GM21529 (cell line): Measurements from ENCODE around the gene PIEZO2.

Experiments used
- ATAC-seq: cut with Tn5 transposase; IDR thresholded peaks from one replicate; pipeline ENCODE4 v1.9.1; 2021; ENCODE audit not compliant: unreplicated experiment

PIEZO2 gene

GRCh38 chr18:11071300-11071699, 78.1 kb downstream of the PIEZO2 start:
- ATAC-seq: no peak

GRCh38 chr18:11070593-11070992, 78.8 kb downstream of the PIEZO2 start:
- ATAC-seq: no peak

- no peak for ATAC-seq
Measured at GRCh38 chr18:11066038-11066437, 83.3 kb downstream of the PIEZO2 start.

- ATAC-seq: no peak
Measured at GRCh38 chr18:11064727-11065460, 84.5 kb downstream of the PIEZO2 start.

- no peak for ATAC-seq
Measured at GRCh38 chr18:11064106-11064505, 85.3 kb downstream of the PIEZO2 start.

- ATAC-seq: no peak
Measured at GRCh38 chr18:11055721-11056120, 93.6 kb downstream of the PIEZO2 start.

- ATAC-seq: no peak
Measured at GRCh38 chr18:11054497-11054896, 94.9 kb downstream of the PIEZO2 start.

GRCh38 chr18:11053293-11053692, 96.1 kb downstream of the PIEZO2 start:
- no peak for ATAC-seq

- ATAC-seq: no peak
Measured at GRCh38 chr18:11052800-11053199, 96.6 kb downstream of the PIEZO2 start.

- ATAC-seq: no peak
Measured at GRCh38 chr18:11051462-11051861, 97.9 kb downstream of the PIEZO2 start.

GRCh38 chr18:11050966-11051365, 98.4 kb downstream of the PIEZO2 start:
- ATAC-seq: no peak

- no peak for ATAC-seq
Measured at GRCh38 chr18:11047817-11048216, 101.6 kb downstream of the PIEZO2 start.

GRCh38 chr18:11047156-11047555, 102.2 kb downstream of the PIEZO2 start:
- ATAC-seq: no peak

- ATAC-seq: no peak
Measured at GRCh38 chr18:11046140-11046539, 103.2 kb downstream of the PIEZO2 start.

GRCh38 chr18:11043694-11044093, 105.7 kb downstream of the PIEZO2 start:
- no peak for ATAC-seq

- no peak for ATAC-seq
Measured at GRCh38 chr18:11042247-11042646, 107.1 kb downstream of the PIEZO2 start.

- ATAC-seq: no peak
Measured at GRCh38 chr18:11040823-11041656, 108.3 kb downstream of the PIEZO2 start.

- no peak for ATAC-seq
Measured at GRCh38 chr18:11040359-11040758, 109.0 kb downstream of the PIEZO2 start.

- ATAC-seq: no peak
Measured at GRCh38 chr18:11037533-11038240, 111.7 kb downstream of the PIEZO2 start.

GRCh38 chr18:11035814-11036495, 113.4 kb downstream of the PIEZO2 start:
- ATAC-seq: no peak

GRCh38 chr18:11035376-11035775, 114.0 kb downstream of the PIEZO2 start:
- no peak for ATAC-seq
